ENCODE results near the gene URI1.

DNA sequence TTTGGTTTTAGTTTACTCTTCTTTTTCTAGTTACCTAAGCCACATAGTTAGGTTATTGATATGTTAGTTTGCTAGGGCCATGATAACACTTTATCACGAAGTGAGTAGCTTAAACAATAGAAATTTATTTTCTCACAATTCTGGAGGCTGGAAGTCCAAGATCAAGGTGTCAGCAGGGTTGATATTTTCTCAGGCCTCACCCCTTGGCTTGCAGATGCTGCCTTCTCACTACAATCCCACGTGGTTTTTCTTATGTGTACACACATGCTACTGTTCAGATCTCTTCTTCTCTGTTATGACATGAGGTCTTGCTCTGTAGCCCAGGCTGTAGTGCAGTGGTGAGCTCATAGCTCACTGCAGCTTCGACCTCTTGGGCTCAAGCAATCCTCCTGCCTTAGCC, 7.8 kb upstream of the URI1 start:
- TF ChIP-seq, protein P1, sequence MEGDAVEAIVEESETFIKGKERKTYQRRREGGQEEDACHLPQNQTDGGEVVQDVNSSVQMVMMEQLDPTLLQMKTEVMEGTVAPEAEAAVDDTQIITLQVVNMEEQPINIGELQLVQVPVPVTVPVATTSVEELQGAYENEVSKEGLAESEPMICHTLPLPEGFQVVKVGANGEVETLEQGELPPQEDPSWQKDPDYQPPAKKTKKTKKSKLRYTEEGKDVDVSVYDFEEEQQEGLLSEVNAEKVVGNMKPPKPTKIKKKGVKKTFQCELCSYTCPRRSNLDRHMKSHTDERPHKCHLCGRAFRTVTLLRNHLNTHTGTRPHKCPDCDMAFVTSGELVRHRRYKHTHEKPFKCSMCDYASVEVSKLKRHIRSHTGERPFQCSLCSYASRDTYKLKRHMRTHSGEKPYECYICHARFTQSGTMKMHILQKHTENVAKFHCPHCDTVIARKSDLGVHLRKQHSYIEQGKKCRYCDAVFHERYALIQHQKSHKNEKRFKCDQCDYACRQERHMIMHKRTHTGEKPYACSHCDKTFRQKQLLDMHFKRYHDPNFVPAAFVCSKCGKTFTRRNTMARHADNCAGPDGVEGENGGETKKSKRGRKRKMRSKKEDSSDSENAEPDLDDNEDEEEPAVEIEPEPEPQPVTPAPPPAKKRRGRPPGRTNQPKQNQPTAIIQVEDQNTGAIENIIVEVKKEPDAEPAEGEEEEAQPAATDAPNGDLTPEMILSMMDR (IDR thresholded peaks at IDR 0.05): no peak
- TF ChIP-seq POLR2A (IDR thresholded peaks at IDR 0.05): no peak
